Upper lobe of left lung (tissue), 4 donors: ENCODE results near the gene NADK2.
"Not testable (repeated sequence)": the region's sequence is repeated elsewhere in the genome, so short reads cannot be mapped to it uniquely, and the experiment has no call there.

Experiments
- CTCF ChIP-seq, 6 experiments: fragments of 450-650 bp in 4 of 6; fragments of 200-600 bp in 2 of 6; sonication (generic) in 2 of 6; IDR thresholded peaks; one replicate each; pipeline ENCODE4 v1.5.1; 2016 to 2019; ENCODE audit warnings: antibody characterized with exemption in 6 of 6
- EP300 ChIP-seq, 4 donors: sonication (generic); formaldehyde crosslinking; IDR thresholded peaks; one replicate each; pipeline ENCODE4 v1.5.1; 2017; ENCODE audit warnings: antibody characterized with exemption in 4 of 4, control low read depth in 2 of 4
- POLR2AphosphoS5 ChIP-seq, 2 donors: sonication (generic); formaldehyde crosslinking; IDR thresholded peaks; one replicate each; pipeline ENCODE4 v1.5.1; 2017; ENCODE audit warnings: antibody characterized with exemption in 2 of 2

- not testable (repeated sequence) for TF ChIP-seq CTCF, POLR2AphosphoS5, EP300 (IDR thresholded peaks at IDR 0.05)
Observed at GRCh38 chr5:36184408-36184807, 57.3 kb downstream of the NADK2 start.
